Fibroblast of the aortic adventitia (primary cell): ENCODE measurements around the gene PPP4R2. TPM values are rescaled to one million over a fixed set of nuclear protein-coding genes. Genes with fewer than 3 reads are reported as not detected.
A peak's percentile ranks its signal among the peaks of the same experiment; 100 is the strongest.

Experiments
- DNase-seq: peaks from one replicate; pipeline ENCODE4 v3.0.0-alpha.2; 2010; ENCODE audit warnings: low read depth
- H3K4me3 ChIP-seq: 2 replicates; pipeline ENCODE4 v1.5.1; 2011; ENCODE audit warnings: low read depth, mild to moderate bottlenecking, control low read depth, low read length, moderate library complexity
- total RNA-seq: library from RNA; depleted of rRNA; stranded (reverse); fragments of >200 nt; gene quantifications from 2 replicates; pipeline ENCODE4 v1.2.3, GENCODE V29; 2012; ENCODE audit warnings: low replicate concordance
- TF ChIP-seq, protein P1 (sequence below): IDR thresholded peaks from 2 replicates; pipeline ENCODE4 v1.5.1; 2011; ENCODE audit warnings: mild to moderate bottlenecking, low read length, control low read depth, inconsistent platforms; ENCODE audit not compliant: insufficient read depth

Gene PPP4R2
- total RNA-seq, 1 donor = 54.7 TPM

GRCh38 chr3:73100741-73101559, 104.3 kb downstream of the PPP4R2 start:
- TF ChIP-seq, protein P1, sequence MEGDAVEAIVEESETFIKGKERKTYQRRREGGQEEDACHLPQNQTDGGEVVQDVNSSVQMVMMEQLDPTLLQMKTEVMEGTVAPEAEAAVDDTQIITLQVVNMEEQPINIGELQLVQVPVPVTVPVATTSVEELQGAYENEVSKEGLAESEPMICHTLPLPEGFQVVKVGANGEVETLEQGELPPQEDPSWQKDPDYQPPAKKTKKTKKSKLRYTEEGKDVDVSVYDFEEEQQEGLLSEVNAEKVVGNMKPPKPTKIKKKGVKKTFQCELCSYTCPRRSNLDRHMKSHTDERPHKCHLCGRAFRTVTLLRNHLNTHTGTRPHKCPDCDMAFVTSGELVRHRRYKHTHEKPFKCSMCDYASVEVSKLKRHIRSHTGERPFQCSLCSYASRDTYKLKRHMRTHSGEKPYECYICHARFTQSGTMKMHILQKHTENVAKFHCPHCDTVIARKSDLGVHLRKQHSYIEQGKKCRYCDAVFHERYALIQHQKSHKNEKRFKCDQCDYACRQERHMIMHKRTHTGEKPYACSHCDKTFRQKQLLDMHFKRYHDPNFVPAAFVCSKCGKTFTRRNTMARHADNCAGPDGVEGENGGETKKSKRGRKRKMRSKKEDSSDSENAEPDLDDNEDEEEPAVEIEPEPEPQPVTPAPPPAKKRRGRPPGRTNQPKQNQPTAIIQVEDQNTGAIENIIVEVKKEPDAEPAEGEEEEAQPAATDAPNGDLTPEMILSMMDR = peak; percentile 95
- peak; percentile 86 for DNase-seq
- no peak overlapping the region for H3K4me3 ChIP-seq

- TF ChIP-seq, protein P1 = no peak
- DNase-seq = no peak
- no peak overlapping the region for H3K4me3 ChIP-seq
Observed at GRCh38 chr3:73101881-73102280, 105.3 kb downstream of the PPP4R2 start.

DNA sequence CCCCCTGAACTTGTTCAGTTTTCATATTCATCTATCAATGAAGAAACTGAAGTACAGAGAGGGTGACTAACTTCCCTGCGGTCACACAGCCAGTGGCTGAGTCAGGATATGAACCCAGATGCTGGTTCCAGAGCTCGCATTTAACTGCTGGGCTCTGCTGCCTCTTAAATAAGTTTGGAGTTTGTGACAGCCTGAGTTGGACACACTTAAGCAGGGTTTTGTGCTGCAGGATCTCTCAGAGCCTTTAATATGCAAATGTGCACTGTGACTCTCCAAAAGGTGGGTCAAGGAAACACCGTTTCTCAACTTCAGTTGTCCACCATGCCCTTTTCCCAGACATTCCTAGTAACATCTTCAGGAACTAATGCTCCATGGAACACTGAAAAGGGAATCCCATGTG, 110.6 kb downstream of the PPP4R2 start:
- H3K4me3 ChIP-seq = no peak overlapping the region
- TF ChIP-seq, protein P1 = no peak

GRCh38 chr3:73107676-73108187, 111.1 kb downstream of the PPP4R2 start:
- no peak overlapping the region for H3K4me3 ChIP-seq
- TF ChIP-seq, protein P1 = no peak
- no peak for DNase-seq

More for the DNA sequence above, 110.6 kb downstream of the PPP4R2 start:
- no peak for DNase-seq

DNA sequence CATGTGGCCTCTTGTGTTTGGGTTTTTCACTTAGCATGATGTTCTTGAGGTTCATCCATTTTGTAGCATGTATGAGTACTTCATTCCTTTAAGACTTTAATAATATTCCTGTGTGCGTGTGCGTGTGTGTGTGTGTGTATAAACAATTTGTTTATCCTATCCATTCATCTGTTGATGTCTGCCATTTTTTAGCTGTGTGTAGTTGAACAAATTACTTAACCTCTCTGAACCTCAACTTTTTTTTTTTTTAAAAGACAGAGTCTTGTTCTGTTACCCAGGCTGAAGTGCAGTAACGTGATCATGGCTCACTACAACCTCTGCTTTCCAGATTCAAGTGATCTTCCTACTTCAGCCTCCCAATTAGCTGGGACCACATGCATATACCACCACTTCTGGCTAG, 112.1 kb downstream of the PPP4R2 start:
- no peak for DNase-seq
- TF ChIP-seq, protein P1 = no peak
- H3K4me3 ChIP-seq = no peak overlapping the region

DNA sequence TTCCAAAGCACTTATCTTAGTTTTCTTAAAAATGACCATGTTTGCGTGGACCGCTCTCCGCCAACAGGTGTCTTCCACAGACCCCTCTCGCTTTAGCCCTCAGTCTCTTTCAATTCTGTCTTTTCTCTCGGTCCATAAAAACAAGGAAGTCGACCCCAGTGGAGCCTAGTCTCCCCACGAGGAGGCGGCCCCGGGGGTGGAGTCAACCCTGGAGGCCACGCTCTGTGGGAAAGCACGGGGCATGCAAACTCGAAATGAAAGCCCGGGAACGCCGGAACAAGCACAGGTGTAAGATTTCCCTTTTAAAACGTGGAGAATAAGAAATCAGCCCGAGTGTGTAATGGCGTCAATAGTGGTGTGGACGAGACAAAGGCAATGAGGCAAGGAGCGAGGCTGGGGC, 113.9 kb downstream of the PPP4R2 start:
- no peak overlapping the region for H3K4me3 ChIP-seq
- TF ChIP-seq, protein P1 = no peak
- no peak for DNase-seq
